KOPT-K1 (cell line): ENCODE results near the gene CCR7.
"Not testable (repeated sequence)": the region's sequence is repeated elsewhere in the genome, so short reads cannot be mapped to it uniquely, and the experiment has no call there.

Experiments used
- H3K27ac ChIP-seq: fragments of 200-600 bp; sonication (generic); 2 replicates; pipeline ENCODE4 v1.5.1; 2016; ENCODE audit warnings: antibody characterized with exemption, mild to moderate bottlenecking, low read depth, low read length; ENCODE audit not compliant: poor library complexity, severe bottlenecking
- H3K36me3 ChIP-seq: fragments of 200-600 bp; sonication (generic); 2 replicates; pipeline ENCODE4 v1.5.1; 2017; ENCODE audit warnings: antibody characterized with exemption, mild to moderate bottlenecking, low read length, moderate library complexity; ENCODE audit not compliant: insufficient read depth
- H3K9me3 ChIP-seq: fragments of 200-600 bp; sonication (generic); 2 replicates; pipeline ENCODE4 v1.5.1; 2017; ENCODE audit warnings: antibody characterized with exemption, low read length, mild to moderate bottlenecking; ENCODE audit not compliant: insufficient read depth, poor library complexity, severe bottlenecking

Gene CCR7

DNA sequence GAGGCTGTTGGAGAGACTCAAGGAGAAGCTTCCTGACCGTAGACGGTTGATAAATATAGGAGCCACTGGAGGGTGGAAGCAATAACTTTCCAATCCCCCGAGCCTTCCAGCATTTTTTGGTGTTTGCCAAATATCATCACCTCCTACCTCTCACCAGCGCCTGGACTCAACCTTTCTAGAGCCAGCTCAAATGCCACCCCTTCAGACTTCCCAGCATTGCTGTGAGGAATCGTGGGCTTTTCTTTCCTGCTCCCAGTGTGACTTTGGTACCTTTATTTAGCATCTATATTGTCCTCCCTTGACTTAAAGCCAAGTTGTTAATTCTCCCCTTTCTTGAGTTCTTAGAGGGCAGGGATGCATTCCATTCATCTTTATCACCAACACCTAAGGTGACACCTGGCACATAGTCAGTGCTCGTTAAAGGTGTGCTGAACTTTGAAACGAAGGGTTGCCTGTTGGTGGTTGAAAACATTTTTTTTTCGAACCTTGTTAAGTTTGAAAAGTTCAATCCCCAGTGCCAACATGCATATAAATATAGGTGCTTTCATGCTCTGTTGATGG is 35.3 kb upstream of the CCR7 start:
- H3K27ac ChIP-seq: no peak overlapping the region
- no peaks in the 10 kb centered on the region for H3K36me3 ChIP-seq
- H3K9me3 ChIP-seq: no peaks in the 10 kb centered on the region

DNA sequence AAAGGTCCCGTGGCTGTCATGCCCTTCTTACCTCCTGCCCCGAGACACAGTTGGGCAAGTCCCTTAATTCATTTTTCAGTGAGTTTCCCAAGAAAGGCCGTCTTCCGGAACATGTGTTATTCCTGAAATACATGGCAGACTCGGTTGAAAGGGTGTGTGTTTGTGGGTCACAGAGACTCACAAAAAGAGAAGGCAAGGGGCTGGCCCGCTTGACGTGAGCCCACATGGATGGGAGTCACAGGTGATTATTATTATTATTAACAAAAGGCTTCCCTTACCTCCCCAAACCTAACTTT is 34.1 kb upstream of the CCR7 start:
- no peaks in the 10 kb centered on the region for H3K36me3 ChIP-seq
- H3K27ac ChIP-seq: no peak overlapping the region
- no peaks in the 10 kb centered on the region for H3K9me3 ChIP-seq

DNA sequence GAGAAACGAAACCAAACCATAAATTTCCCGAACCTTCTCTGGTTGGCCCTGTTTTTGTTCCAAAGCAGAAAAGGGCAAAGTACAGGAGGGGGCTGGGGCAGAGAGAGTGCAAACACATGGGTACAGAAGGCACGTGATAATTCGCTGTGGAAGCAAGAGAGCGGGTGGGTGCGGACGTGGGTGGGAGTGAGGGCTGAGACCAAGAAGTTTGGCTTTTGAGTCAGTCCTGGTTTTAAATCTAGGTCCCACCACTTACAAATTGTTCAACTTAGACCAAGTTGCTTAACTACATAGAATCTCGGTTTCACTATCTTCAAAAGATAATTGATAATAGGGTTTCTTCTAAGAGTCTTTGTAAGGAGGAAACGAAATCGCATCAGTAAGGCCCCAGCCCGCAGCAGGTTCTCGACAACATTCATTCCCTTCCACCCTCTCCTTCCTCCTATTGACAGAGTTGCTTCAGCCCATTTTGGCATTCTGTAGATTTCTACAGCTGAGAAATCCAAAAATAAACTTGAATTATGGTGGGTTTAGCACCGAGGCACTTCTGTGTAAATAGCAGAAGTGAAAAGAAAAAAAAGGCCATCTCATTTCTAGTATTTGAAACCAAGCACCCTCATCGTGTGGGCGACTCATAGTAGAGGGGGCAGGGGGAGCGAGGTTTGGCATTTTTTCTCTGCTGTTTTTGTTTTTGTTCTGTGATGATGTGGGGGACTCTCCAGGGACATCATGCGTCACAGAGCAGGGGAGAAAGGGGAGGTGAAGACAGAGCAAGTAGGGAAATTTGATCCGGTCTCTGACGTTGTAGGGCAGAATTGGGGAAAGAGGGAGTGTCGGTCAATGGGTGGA is 33.6 kb upstream of the CCR7 start:
- Histone ChIP-seq H3K9me3 (no peaks in the 10 kb centered on the region), H3K27ac (no peak overlapping the region), H3K36me3 (no peaks in the 10 kb centered on the region)

DNA sequence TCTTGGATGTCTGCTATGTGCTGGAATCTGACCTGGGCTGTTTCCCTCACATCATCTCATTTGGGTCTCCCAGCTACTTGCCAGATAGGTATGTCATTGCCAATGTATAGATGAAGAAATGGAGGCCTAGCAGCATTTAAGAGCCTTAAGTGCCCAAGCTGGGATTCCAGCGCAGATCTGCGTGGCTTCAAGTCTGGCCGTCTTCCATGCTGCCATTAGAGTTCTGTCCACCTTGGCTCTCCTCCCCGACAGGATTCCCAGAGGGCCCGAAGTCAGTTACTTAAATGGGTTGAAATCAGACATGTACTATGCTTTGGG is 33.0 kb upstream of the CCR7 start:
- Histone ChIP-seq H3K27ac (no peak overlapping the region), H3K9me3 (no peaks in the 10 kb centered on the region), H3K36me3 (no peaks in the 10 kb centered on the region)

DNA sequence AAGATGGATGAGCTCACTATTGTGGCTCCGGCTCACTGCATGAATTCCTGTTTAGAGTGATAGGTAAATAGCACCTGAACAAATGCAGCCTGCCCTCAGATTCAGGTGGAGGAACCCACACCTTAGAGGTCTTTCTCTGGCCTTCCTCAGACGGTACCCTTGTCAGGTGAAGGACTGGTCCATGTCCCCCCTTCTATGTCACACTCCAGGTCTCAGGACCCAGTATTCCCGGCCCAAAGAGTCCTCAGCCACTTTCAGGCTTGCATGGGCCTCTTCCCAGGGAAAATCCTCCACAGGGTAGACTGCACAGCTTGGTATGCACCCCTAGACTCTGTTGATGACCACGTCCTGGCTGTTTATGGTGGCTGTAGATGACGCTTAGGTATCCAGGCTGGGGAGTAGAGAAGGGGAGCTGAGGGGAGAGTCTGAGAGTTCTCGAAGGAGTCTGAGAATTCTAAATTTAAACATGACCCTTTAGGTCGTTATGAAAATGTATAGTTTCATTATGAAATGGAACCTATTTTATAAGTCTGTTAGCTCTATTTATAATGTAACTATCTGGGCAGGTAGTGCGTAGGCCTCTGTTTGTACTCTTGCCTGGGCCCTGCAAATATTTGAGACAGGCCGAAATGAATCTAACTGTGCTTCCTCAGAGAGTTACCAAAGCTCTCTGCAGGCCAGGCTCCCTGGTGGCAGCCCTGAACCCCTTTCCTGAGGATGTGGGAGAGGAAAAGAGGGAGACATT is 32.5 kb upstream of the CCR7 start:
- Histone ChIP-seq H3K36me3 (no peaks in the 10 kb centered on the region), H3K9me3 (no peaks in the 10 kb centered on the region), H3K27ac (no peak overlapping the region)

DNA sequence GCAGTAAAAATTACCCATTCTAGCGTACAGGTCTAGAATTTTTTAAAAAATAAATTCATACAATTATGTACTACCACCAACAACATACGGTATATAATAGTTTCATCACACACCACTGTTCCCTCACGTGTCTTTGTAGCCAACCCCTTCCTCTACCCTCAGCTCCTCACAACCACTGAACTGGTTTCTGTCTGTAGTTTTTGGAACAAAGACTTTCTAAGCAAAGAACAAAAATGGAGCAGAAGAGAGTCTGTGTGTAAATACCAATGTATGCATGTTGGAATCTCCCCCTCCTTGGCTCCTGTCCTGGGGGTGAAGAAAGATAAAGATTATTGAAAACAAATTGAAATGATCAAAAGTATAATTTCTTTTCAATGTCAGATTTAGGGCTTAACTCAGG is 31.9 kb upstream of the CCR7 start:
- Histone ChIP-seq H3K9me3 (no peaks in the 10 kb centered on the region), H3K36me3 (no peaks in the 10 kb centered on the region), H3K27ac (no peak overlapping the region)

GRCh38 chr17:40596261-40596919 is 31.1 kb upstream of the CCR7 start:
- Histone ChIP-seq H3K27ac (no peak overlapping the region), H3K9me3 (no peaks in the 10 kb centered on the region), H3K36me3 (no peaks in the 10 kb centered on the region)

DNA sequence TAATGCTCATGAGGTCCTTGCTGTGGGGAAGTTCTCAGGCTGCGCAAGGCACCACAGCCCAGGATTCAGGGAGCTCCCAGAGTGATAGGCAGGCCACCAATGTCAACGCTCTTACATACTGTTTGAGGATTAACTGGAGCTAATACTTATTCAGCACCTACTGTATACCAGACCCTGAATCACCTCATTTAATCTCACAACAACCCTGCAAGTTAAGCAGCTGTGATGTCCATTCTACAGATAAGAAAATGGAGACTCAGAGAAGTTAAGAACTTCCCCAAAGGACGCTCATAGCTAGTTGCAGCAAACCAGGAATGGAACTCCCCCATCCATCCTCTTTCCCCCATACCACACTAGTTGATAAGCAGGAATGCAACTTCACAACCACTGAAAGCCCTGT is 25.5 kb upstream of the CCR7 start:
- Histone ChIP-seq H3K27ac (no peak overlapping the region), H3K36me3 (no peaks in the 10 kb centered on the region), H3K9me3 (no peaks in the 10 kb centered on the region)

- no peaks in the 10 kb centered on the region for H3K36me3 ChIP-seq
- peaks cover 7% of the 10 kb centered on the region for H3K9me3 ChIP-seq
- H3K27ac ChIP-seq: no peak overlapping the region
Measured at GRCh38 chr17:40588552-40588951, 23.3 kb upstream of the CCR7 start.

DNA sequence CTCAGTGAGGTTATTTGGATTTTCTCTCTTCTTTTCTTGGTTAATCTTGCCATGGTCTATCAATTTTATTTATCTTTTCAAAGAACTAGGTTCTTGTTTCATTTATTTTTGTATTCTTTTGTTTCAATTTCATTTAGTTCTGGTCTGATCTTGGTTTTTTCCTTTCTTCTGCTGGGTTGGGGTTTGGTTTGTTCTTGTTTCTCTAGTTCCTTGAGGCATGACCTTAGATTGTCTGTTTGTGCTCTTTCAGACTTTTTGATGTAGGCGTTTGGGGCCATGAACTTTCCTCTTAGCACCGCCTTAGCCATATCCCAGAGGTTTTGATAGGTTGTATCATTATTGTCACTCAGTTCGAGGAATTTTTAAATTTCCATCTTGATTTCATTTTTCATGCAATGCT is 21.0 kb upstream of the CCR7 start:
- H3K27ac ChIP-seq, H3K36me3 ChIP-seq, H3K9me3 ChIP-seq: not testable (repeated sequence)

DNA sequence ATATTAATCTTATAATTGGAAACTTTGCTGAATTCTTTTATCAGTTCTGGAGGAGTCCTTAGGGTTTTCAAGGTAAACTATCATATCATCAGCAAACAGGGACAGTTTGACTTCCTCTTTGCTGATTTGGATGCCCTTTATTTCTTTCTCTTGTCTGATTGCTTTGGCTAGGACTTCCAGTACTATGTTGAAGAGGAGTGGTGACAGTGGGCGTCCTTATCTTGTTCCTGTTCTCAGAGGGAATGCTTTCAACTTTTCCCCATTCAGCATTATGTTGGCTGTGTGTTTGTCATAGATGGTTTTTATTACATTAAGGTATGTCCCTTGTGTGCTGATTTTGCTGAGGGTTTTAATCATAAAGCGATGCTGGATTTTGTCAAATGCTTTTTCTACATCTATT is 19.7 kb upstream of the CCR7 start:
- not testable (repeated sequence) for H3K27ac ChIP-seq, H3K36me3 ChIP-seq, H3K9me3 ChIP-seq

GRCh38 chr17:40582328-40582901 is 17.1 kb upstream of the CCR7 start:
- Histone ChIP-seq H3K9me3 (peaks cover 7% of the 10 kb centered on the region), H3K36me3 (no peaks in the 10 kb centered on the region), H3K27ac (peak overlapping the region; percentile 82)

GRCh38 chr17:40580140-40580539 is 14.9 kb upstream of the CCR7 start:
- H3K36me3 ChIP-seq: no peaks in the 10 kb centered on the region
- no peak overlapping the region for H3K27ac ChIP-seq
- H3K9me3 ChIP-seq: peaks cover 10% of the 10 kb centered on the region

GRCh38 chr17:40579471-40579870 is 14.2 kb upstream of the CCR7 start:
- Histone ChIP-seq H3K27ac (no peak overlapping the region), H3K9me3 (peaks cover 10% of the 10 kb centered on the region), H3K36me3 (no peaks in the 10 kb centered on the region)

DNA sequence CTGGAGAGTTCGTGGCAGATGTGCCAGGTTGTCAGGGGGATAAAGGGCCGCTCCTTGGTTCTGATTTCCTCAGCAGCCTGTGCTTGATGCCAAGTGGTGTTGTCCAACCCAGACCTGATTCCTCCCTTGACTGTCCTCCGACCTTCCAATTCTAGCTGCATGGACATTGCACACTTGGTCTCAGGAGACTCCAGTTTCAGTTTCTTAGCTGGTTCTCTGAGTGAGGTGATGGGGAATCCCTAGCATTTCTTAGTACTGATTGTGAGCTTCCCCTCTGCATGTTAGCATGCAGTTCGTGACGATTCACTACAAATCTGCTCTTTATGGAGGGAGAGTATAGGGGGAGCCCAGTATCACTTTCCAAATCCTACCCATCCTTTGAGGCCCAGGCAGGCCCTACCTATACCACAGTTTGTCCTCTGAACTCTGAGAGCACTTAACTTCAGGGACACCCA is 12.4 kb upstream of the CCR7 start:
- no peaks in the 10 kb centered on the region for H3K36me3 ChIP-seq
- no peak overlapping the region for H3K27ac ChIP-seq
- H3K9me3 ChIP-seq: peaks cover 23% of the 10 kb centered on the region
